CD4-positive, alpha-beta T cell treated with Interferon gamma for 1 hour (primary cell): ENCODE data around the gene PXT1.

Experiments
- DNase-seq: peaks from one replicate; pipeline ENCODE4 v3.0.0-alpha.2; 2020

Gene PXT1

GRCh38 chr6:36343109-36343680 is 99.5 kb downstream of the PXT1 start:
- DNase-seq = no peak

- peak; percentile 70 for DNase-seq
Measured at GRCh38 chr6:36340618-36341454, 101.8 kb downstream of the PXT1 start.
